ENCODE data around the gene IFNGR1.

IFNGR1 gene

GRCh38 chr6:137237413-137238170, 18.4 kb upstream of the IFNGR1 start:
- Histone ChIP-seq H3K27ac (peak overlapping the region in 18 of 21 experiments; percentile 25 to 85 (median 51)), H3K4me3 (no peak overlapping the region)

- Histone ChIP-seq H3K4me3 (no peak overlapping the region), H3K27ac (peak overlapping the region in 18 of 21 experiments; percentile 1 to 85 (median 54))
Observed at GRCh38 chr6:137236581-137237355, 17.6 kb upstream of the IFNGR1 start.

- Histone ChIP-seq H3K27ac (peak overlapping the region in 4 of 21 experiments; percentile 78 to 86 (median 84)), H3K4me3 (no peak overlapping the region)
Observed at GRCh38 chr6:137235686-137236085, 16.5 kb upstream of the IFNGR1 start.

GRCh38 chr6:137233911-137234863, 15.0 kb upstream of the IFNGR1 start:
- H3K4me3 ChIP-seq, result no peak overlapping the region
- peak overlapping the region in 20 of 21 experiments; percentile 15 to 86 (median 73) for H3K27ac ChIP-seq

GRCh38 chr6:137231895-137232294, 12.7 kb upstream of the IFNGR1 start:
- Histone ChIP-seq H3K27ac (peak overlapping the region in 8 of 21 experiments; percentile 30 to 85 (median 64)), H3K4me3 (no peak overlapping the region)

GRCh38 chr6:137230956-137231555, 11.9 kb upstream of the IFNGR1 start:
- peak overlapping the region in 14 of 21 experiments; percentile 8 to 85 (median 46) for H3K27ac ChIP-seq
- H3K4me3 ChIP-seq, result no peak overlapping the region

- no peak overlapping the region for H3K4me3 ChIP-seq
- peak overlapping the region in 12 of 21 experiments; percentile 15 to 85 (median 50) for H3K27ac ChIP-seq
Observed at GRCh38 chr6:137230547-137230946, 11.4 kb upstream of the IFNGR1 start.

GRCh38 chr6:137229075-137229759, 10.0 kb upstream of the IFNGR1 start:
- Histone ChIP-seq H3K4me3 (no peak overlapping the region), H3K27ac (peak overlapping the region in 2 of 21 experiments; percentile 42 to 85)

GRCh38 chr6:137227871-137228302, 8.7 kb upstream of the IFNGR1 start:
- Histone ChIP-seq H3K4me3 (no peak overlapping the region), H3K27ac (peak overlapping the region in 3 of 21 experiments; percentile 18 to 24 (median 22))

GRCh38 chr6:137226697-137227096, 7.5 kb upstream of the IFNGR1 start:
- Histone ChIP-seq H3K27ac (peak overlapping the region in 2 of 21 experiments; percentile 18 to 24), H3K4me3 (no peak overlapping the region)

- H3K4me3 ChIP-seq, result no peak overlapping the region
- H3K27ac ChIP-seq, result peak overlapping the region in 19 of 21 experiments; percentile 21 to 99 (median 73)
Observed at GRCh38 chr6:137224799-137225198, 5.6 kb upstream of the IFNGR1 start.

GRCh38 chr6:137223370-137224131, 4.4 kb upstream of the IFNGR1 start:
- no peak overlapping the region for H3K4me3 ChIP-seq
- peak overlapping the region in 17 of 21 experiments; percentile 1 to 99 (median 74) for H3K27ac ChIP-seq

GRCh38 chr6:137222381-137222780, 3.2 kb upstream of the IFNGR1 start:
- Histone ChIP-seq H3K4me3 (no peak overlapping the region), H3K27ac (peak overlapping the region in 19 of 21 experiments; percentile 21 to 100 (median 73))

GRCh38 chr6:137219664-137220252, 573 bp upstream of the IFNGR1 start:
- H3K4me3 ChIP-seq, result peak overlapping the region; percentile 66 to 91 (median 84)

GRCh38 chr6:137218473-137218916, 690 bp downstream of the IFNGR1 start:
- H3K27ac ChIP-seq, result peak overlapping the region; percentile 86 to 100 (median 99)

More at GRCh38 chr6:137219664-137220252, 573 bp upstream of the IFNGR1 start:
- peak overlapping the region; percentile 24 to 100 (median 99) for H3K27ac ChIP-seq

GRCh38 chr6:137217801-137218472, 1.2 kb downstream of the IFNGR1 start:
- Histone ChIP-seq H3K4me3 (peak overlapping the region; percentile 66 to 91 (median 84)), H3K27ac (peak overlapping the region; percentile 86 to 100 (median 99))

More at GRCh38 chr6:137218473-137218916, 690 bp downstream of the IFNGR1 start:
- peak overlapping the region; percentile 66 to 91 (median 84) for H3K4me3 ChIP-seq

Data from skin epidermis (tissue), 12 donors.